KG1 (cell line): Measurements from ENCODE around the gene ACE.

Experiments used
- DNase-seq: peaks from one replicate; lab custom pipeline; 2025; lab: John Stamatoyannopoulos, UW

Gene ACE

GRCh38 chr17:63537991-63538692, 61.3 kb downstream of the ACE start:
- no peak for DNase-seq

GRCh38 chr17:63538693-63539595, 62.1 kb downstream of the ACE start:
- DNase-seq, result no peak

GRCh38 chr17:63540590-63540989, 63.7 kb downstream of the ACE start:
- DNase-seq, result no peak

GRCh38 chr17:63542218-63542545, 65.3 kb downstream of the ACE start:
- no peak for DNase-seq

- no peak for DNase-seq
Measured at GRCh38 chr17:63542942-63543821, 66.3 kb downstream of the ACE start.

GRCh38 chr17:63543822-63544420, 67.1 kb downstream of the ACE start:
- DNase-seq, result no peak

GRCh38 chr17:63544467-63545301, 67.8 kb downstream of the ACE start:
- DNase-seq, result no peak

GRCh38 chr17:63546308-63547082, 69.6 kb downstream of the ACE start:
- DNase-seq, result no peak

- DNase-seq, result no peak
Measured at GRCh38 chr17:63547083-63547523, 70.2 kb downstream of the ACE start.
